Measurements from ENCODE around the gene COG1. TPM values are rescaled to one million over a fixed set of nuclear protein-coding genes. Genes with fewer than 3 reads are reported as not detected.

Gene COG1
- total and polyA plus RNA-seq, 9 of the 15 experiments (the other 6 are each of a cell fraction or from before 2014, with no cell fraction given), result 9.5 to 26.8 (median 12.9) TPM

DNA sequence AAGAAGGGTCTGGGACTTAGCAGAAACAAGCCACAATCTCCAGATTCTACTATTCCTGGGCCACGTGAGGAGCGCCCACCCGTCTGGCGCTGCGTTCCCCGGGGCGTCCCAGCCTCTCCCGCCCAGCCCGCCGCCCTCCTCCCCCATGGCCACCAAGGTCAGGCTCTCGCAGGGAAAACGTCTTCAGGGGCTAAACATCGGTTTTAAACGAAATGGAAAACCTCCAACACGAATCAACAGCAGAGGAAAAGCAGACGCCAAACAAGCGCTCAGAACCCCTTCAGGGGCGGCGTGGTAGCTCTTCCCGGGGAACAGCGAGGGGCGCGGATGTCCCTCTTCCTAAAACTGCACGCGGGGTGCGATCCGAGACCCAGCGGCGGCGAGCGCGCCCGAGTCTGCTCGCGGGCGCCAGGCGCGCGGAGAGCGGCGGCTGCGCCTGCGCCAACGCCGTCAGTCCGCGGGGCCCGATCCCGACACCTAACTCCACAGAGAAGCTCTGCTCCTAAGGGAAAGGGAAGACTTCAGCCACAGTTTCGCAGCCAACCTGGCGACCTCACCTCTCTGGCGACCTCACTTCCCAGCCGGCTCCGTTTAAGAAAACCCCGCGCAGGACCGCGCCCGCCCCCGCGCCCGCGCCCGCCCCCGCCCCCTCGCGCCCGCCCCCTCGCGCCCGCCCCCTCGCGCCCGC is 505 bp upstream of the COG1 start (continued):
- TF ChIP-seq, protein P1, sequence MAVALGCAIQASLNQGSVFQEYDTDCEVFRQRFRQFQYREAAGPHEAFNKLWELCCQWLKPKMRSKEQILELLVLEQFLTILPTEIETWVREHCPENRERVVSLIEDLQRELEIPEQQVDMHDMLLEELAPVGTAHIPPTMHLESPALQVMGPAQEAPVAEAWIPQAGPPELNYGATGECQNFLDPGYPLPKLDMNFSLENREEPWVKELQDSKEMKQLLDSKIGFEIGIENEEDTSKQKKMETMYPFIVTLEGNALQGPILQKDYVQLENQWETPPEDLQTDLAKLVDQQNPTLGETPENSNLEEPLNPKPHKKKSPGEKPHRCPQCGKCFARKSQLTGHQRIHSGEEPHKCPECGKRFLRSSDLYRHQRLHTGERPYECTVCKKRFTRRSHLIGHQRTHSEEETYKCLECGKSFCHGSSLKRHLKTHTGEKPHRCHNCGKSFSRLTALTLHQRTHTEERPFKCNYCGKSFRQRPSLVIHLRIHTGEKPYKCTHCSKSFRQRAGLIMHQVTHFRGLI (CRISPR knock-in tag; IDR thresholded peaks at IDR 0.05), result no peak
- TF ChIP-seq ZEB2 (IDR thresholded peaks at IDR 0.05) (no peak), TFAM (CRISPR knock-in tag; conservative IDR thresholded peaks at IDR 0.05) (no peak), PRMT5 (CRISPR knock-in tag; IDR thresholded peaks at IDR 0.05) (no peak), KDM2B (CRISPR knock-in tag; IDR thresholded peaks at IDR 0.05) (peak; percentile 81; the same call in 1 of the 2 replicates), ELF2 (CRISPR knock-in tag; IDR thresholded peaks at IDR 0.05) (no peak), ZNF12 (CRISPR knock-in tag; IDR thresholded peaks at IDR 0.05) (no peak), ZC3H8 (IDR thresholded peaks at IDR 0.05) (no peak), HDAC8 (tag; IDR thresholded peaks at IDR 0.05) (no peak), ZNF121 (CRISPR knock-in tag; conservative IDR thresholded peaks at IDR 0.05) (no peak), ZNF217 (CRISPR knock-in tag; IDR thresholded peaks at IDR 0.05) (no peak), TRIM24 (IDR thresholded peaks at IDR 0.05) (no peak)
- TF ChIP-seq, protein P2, sequence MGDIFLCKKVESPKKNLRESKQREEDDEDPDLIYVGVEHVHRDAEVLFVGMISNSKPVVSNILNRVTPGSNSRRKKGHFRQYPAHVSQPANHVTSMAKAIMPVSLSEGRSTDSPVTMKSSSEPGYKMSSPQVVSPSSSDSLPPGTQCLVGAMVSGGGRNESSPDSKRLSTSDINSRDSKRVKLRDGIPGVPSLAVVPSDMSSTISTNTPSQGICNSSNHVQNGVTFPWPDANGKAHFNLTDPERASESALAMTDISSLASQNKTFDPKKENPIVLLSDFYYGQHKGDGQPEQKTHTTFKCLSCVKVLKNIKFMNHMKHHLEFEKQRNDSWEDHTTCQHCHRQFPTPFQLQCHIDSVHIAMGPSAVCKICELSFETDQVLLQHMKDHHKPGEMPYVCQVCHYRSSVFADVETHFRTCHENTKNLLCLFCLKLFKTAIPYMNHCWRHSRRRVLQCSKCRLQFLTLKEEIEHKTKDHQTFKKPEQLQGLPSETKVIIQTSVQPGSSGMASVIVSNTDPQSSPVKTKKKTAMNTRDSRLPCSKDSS (IDR thresholded peaks at IDR 0.05; ENCODE audit: low read depth, partially characterized antibody), result no peak
- TF ChIP-seq, protein P3, sequence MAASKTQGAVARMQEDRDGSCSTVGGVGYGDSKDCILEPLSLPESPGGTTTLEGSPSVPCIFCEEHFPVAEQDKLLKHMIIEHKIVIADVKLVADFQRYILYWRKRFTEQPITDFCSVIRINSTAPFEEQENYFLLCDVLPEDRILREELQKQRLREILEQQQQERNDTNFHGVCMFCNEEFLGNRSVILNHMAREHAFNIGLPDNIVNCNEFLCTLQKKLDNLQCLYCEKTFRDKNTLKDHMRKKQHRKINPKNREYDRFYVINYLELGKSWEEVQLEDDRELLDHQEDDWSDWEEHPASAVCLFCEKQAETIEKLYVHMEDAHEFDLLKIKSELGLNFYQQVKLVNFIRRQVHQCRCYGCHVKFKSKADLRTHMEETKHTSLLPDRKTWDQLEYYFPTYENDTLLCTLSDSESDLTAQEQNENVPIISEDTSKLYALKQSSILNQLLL (CRISPR knock-in tag; IDR thresholded peaks at IDR 0.05; ENCODE audit: borderline replicate concordance), result no peak
- TF ChIP-seq, protein P4, sequence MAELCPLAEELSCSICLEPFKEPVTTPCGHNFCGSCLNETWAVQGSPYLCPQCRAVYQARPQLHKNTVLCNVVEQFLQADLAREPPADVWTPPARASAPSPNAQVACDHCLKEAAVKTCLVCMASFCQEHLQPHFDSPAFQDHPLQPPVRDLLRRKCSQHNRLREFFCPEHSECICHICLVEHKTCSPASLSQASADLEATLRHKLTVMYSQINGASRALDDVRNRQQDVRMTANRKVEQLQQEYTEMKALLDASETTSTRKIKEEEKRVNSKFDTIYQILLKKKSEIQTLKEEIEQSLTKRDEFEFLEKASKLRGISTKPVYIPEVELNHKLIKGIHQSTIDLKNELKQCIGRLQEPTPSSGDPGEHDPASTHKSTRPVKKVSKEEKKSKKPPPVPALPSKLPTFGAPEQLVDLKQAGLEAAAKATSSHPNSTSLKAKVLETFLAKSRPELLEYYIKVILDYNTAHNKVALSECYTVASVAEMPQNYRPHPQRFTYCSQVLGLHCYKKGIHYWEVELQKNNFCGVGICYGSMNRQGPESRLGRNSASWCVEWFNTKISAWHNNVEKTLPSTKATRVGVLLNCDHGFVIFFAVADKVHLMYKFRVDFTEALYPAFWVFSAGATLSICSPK (IDR thresholded peaks at IDR 0.05; ENCODE audit: borderline replicate concordance), result no peak
- TF ChIP-seq, protein P5, sequence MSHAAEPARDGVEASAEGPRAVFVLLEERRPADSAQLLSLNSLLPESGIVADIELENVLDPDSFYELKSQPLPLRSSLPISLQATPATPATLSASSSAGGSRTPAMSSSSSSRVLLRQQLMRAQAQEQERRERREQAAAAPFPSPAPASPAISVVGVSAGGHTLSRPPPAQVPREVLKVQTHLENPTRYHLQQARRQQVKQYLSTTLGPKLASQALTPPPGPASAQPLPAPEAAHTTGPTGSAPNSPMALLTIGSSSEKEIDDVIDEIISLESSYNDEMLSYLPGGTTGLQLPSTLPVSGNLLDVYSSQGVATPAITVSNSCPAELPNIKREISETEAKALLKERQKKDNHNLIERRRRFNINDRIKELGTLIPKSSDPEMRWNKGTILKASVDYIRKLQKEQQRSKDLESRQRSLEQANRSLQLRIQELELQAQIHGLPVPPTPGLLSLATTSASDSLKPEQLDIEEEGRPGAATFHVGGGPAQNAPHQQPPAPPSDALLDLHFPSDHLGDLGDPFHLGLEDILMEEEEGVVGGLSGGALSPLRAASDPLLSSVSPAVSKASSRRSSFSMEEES (CRISPR knock-in tag; IDR thresholded peaks at IDR 0.05), result no peak
- TF ChIP-seq, protein P6, sequence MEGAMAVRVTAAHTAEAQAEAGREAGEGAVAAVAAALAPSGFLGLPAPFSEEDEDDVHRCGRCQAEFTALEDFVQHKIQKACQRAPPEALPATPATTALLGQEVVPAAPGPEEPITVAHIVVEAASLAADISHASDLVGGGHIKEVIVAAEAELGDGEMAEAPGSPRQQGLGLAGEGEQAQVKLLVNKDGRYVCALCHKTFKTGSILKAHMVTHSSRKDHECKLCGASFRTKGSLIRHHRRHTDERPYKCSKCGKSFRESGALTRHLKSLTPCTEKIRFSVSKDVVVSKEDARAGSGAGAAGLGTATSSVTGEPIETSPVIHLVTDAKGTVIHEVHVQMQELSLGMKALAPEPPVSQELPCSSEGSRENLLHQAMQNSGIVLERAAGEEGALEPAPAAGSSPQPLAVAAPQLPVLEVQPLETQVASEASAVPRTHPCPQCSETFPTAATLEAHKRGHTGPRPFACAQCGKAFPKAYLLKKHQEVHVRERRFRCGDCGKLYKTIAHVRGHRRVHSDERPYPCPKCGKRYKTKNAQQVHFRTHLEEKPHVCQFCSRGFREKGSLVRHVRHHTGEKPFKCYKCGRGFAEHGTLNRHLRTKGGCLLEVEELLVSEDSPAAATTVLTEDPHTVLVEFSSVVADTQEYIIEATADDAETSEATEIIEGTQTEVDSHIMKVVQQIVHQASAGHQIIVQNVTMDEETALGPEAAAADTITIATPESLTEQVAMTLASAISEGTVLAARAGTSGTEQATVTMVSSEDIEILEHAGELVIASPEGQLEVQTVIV (CRISPR knock-in tag; IDR thresholded peaks at IDR 0.05; ENCODE audit: borderline replicate concordance), result no peak

Measured in K562 (cell line).